ENCODE results near the gene ABL2.
"Not testable (repeated sequence)": the region's sequence is repeated elsewhere in the genome, so short reads cannot be mapped to it uniquely, and the experiment has no call there.

- not testable (repeated sequence) for TF ChIP-seq POLR2A (IDR thresholded peaks at IDR 0.05; ENCODE audit: low read length); GATA1 (IDR thresholded peaks at IDR 0.05; ENCODE audit: low read depth, low read length)
These were observed 5.0 kb downstream of the ABL2 start for GRCh38 chr1:179224466-179224865.

All from erythroblast (primary cell).